HuH-7 (cell line): ENCODE measurements around the gene TMEM87B.
A peak's percentile ranks its signal among the peaks of the same experiment; 100 is the strongest.

Experiments used
- DNase-seq: peaks from one replicate; pipeline ENCODE4 v3.0.0; 2011; ENCODE audit warnings: low spot score

Gene TMEM87B

GRCh38 chr2:112054847-112055729, at the start of gene TMEM87B:
Gene TMEM87B (plus strand): TSS chr2:112055269. CDS start chr2:112055592, 323 bp downstream.
- DNase-seq: peak; percentile 81

GRCh38 chr2:112005406-112006075, 49.5 kb upstream of the TMEM87B start:
- DNase-seq: no peak

- DNase-seq: no peak
Observed at GRCh38 chr2:112006076-112006410, 49.0 kb upstream of the TMEM87B start.

GRCh38 chr2:112007493-112007892, 47.6 kb upstream of the TMEM87B start:
- DNase-seq: no peak

- no peak for DNase-seq
Observed at GRCh38 chr2:112008910-112009485, 46.1 kb upstream of the TMEM87B start.

- DNase-seq: no peak
Observed at GRCh38 chr2:112010751-112011150, 44.3 kb upstream of the TMEM87B start.

- no peak for DNase-seq
Observed at GRCh38 chr2:112012556-112012955, 42.5 kb upstream of the TMEM87B start.

- DNase-seq: no peak
Observed at GRCh38 chr2:112018846-112019245, 36.2 kb upstream of the TMEM87B start.

GRCh38 chr2:112019569-112019982, 35.5 kb upstream of the TMEM87B start:
- DNase-seq: no peak

- peak; percentile 17 for DNase-seq
Observed at GRCh38 chr2:112020561-112020960, 34.5 kb upstream of the TMEM87B start.

- DNase-seq: no peak
Observed at GRCh38 chr2:112021290-112021689, 33.8 kb upstream of the TMEM87B start.

GRCh38 chr2:112021781-112022231, 33.3 kb upstream of the TMEM87B start:
- DNase-seq: no peak

GRCh38 chr2:112023707-112024106, 31.4 kb upstream of the TMEM87B start:
- no peak for DNase-seq

- no peak for DNase-seq
Observed at GRCh38 chr2:112024231-112024630, 30.8 kb upstream of the TMEM87B start.

GRCh38 chr2:112024896-112025491, 30.1 kb upstream of the TMEM87B start:
- no peak for DNase-seq

- DNase-seq: no peak
Observed at GRCh38 chr2:112026509-112026908, 28.6 kb upstream of the TMEM87B start.

- no peak for DNase-seq
Observed at GRCh38 chr2:112027767-112028166, 27.3 kb upstream of the TMEM87B start.

GRCh38 chr2:112029164-112029563, 25.9 kb upstream of the TMEM87B start:
- no peak for DNase-seq

GRCh38 chr2:112031473-112032223, 23.4 kb upstream of the TMEM87B start:
- no peak for DNase-seq

GRCh38 chr2:112032224-112032586, 22.9 kb upstream of the TMEM87B start:
- DNase-seq: no peak

GRCh38 chr2:112032689-112033465, 22.2 kb upstream of the TMEM87B start:
- DNase-seq: no peak
